Prostate gland (tissue), 2 donors: Measurements from ENCODE around the gene WDTC1.

Experiments used
- CTCF ChIP-seq, 4 experiments: fragments of 200-600 bp in 2 of 4; fragments of 450-650 bp in 2 of 4; sonication (generic) in 2 of 4; IDR thresholded peaks; 1 replicate in 3 of 4; 2 replicates in 1 of 4; pipeline ENCODE4 v1.5.1; 2016 to 2019; ENCODE audit warnings: antibody characterized with exemption in 4 of 4, mild to moderate bottlenecking in 2 of 4, moderate library complexity in 2 of 4
- POLR2A ChIP-seq: fragments of 450-650 bp; IDR thresholded peaks from one replicate; pipeline ENCODE4 v1.6.1; 2016; ENCODE audit warnings: antibody characterized with exemption, mild to moderate bottlenecking
- POLR2AphosphoS5 ChIP-seq: sonication (generic); formaldehyde crosslinking; IDR thresholded peaks from one replicate; pipeline ENCODE4 v1.6.1; 2017; ENCODE audit warnings: antibody characterized with exemption

DNA sequence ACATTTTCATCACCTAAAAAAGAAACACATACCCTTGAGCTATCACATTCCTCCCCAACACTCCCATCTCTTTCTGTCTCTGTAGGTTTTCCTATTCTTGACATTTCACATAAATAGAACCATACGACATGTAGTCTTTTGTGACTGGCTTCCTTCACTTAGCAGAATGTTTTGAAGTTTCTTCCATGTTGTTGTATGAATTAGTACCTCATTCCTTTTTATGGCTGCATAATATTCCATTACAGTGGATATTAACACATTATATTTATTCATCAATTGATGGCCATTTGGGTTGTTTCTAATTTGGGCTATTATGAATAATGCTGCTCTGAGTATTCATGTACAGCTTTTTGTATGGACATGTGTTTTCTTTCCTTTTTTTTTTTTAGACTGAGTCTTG lies 11.8 kb downstream of the WDTC1 start:
- no peak for TF ChIP-seq POLR2A
- no peak for TF ChIP-seq CTCF (IDR thresholded peaks at IDR 0.05)
- TF ChIP-seq POLR2AphosphoS5, result no peak
